HepG2 (cell line): ENCODE data around the gene RAPGEF2. TPM values are rescaled to one million over a fixed set of nuclear protein-coding genes. Genes with fewer than 3 reads are reported as not detected.

Experiments used
- ATAC-seq: fragments of 200-7000 bp; cut with Tn5 transposase; 3 replicates; pipeline ENCODE4 v1.9.1; 2020; ENCODE audit warnings: mild to moderate bottlenecking, moderate library complexity
- BruUV-seq: library from RNA; stranded (reverse); fragments of 400-500 nt; replicated peaks from 2 replicates; lab custom pipeline; 2021; lab: Mats Ljungman, UMichigan
- CTCF ChIA-PET: fragments of 300-600 bp; formaldehyde crosslinking; extraction: SDS; loops from one replicate; lab custom pipeline; 2021; ENCODE audit warnings: low total read pairs, inconsistent platforms, low intra/inter-chr PET ratio; lab: Yijun Ruan, JAX
- POLR2A ChIA-PET: fragments of 350-600 bp; sonication (Branson Sonifier 250); formaldehyde crosslinking; loops from one replicate; lab custom pipeline; 2020; ENCODE audit warnings: antibody characterized with exemption, inconsistent platforms; lab: Yijun Ruan, JAX
- DNase-seq: peaks from one replicate; pipeline ENCODE4 v3.0.0-alpha.2; 2015; ENCODE audit warnings: low spot score
- FAIRE-seq: peaks from 3 replicates; lab custom pipeline; 2011; peaks lifted over from hg19 to GRCh38; lab: Jason Lieb, UNC
- H2AFZ ChIP-seq: one replicate; pipeline ENCODE4 v1.6.1; 2011; ENCODE audit warnings: low read length, inconsistent platforms
- H3K27ac ChIP-seq: fragments of 300-600 bp; 3 replicates; pipeline ENCODE4 v1.8.0; 2011; ENCODE audit warnings: mixed run types, mild to moderate bottlenecking, mixed read lengths, low read length, inconsistent platforms; ENCODE audit not compliant: insufficient read depth; ENCODE audit errors: extremely low read length
- H3K27me3 ChIP-seq, 2 experiments: fragments of 200-600 bp in 1 of 2; 2 replicates in 1 of 2; 3 replicates in 1 of 2; pipeline versions ENCODE4 v1.6.0 to v1.8.0; 2011; ENCODE audit warnings: low read length in 2 of 2, mild to moderate bottlenecking in 2 of 2, moderate library complexity in 2 of 2, inconsistent platforms in 1 of 2; ENCODE audit not compliant: insufficient read depth in 2 of 2, control insufficient read depth in 1 of 2
- H3K36me3 ChIP-seq, 2 experiments: fragments of 200-600 bp in 1 of 2; replicated peaks in 1 of 2; 2 replicates in 1 of 2; 3 replicates in 1 of 2; pipeline versions ENCODE4 v1.5.1 to v1.8.0; 2011; ENCODE audit warnings: low read length in 2 of 2, inconsistent platforms in 1 of 2; ENCODE audit not compliant: insufficient read depth in 2 of 2, control insufficient read depth in 1 of 2
- H3K4me1 ChIP-seq: 2 replicates; pipeline ENCODE4 v1.5.1; 2012; ENCODE audit warnings: low read length, inconsistent platforms; ENCODE audit not compliant: insufficient read depth
- H3K4me2 ChIP-seq: 2 replicates; pipeline ENCODE4 v1.6.0; 2011; ENCODE audit warnings: low read depth, low read length, inconsistent platforms
- H3K4me3 ChIP-seq, 3 experiments: fragments of 200-600 bp in 1 of 3; sonication (generic), shearing (Covaris generic) in 1 of 3; replicated peaks in 1 of 3; 2 replicates each; pipeline ENCODE4 v1.5.1; 2011 to 2016; ENCODE audit warnings: low read length in 3 of 3, inconsistent platforms in 2 of 3, low read depth in 2 of 3, mild to moderate bottlenecking in 2 of 3, control low read depth in 1 of 3, mixed read lengths in 1 of 3; ENCODE audit not compliant: insufficient read depth in 1 of 3
- H3K79me2 ChIP-seq: one replicate; pipeline ENCODE4 v1.6.1; 2011; ENCODE audit warnings: low read length, inconsistent platforms; ENCODE audit not compliant: insufficient read depth
- H3K9ac ChIP-seq: 2 replicates; pipeline ENCODE4 v1.6.0; 2011; ENCODE audit warnings: mild to moderate bottlenecking, low read depth, low read length, inconsistent platforms; ENCODE audit not compliant: insufficient read depth
- H3K9me3 ChIP-seq: 2 replicates; pipeline ENCODE4 v1.5.1; 2012; ENCODE audit warnings: mild to moderate bottlenecking, low read length
- H4K20me1 ChIP-seq: 2 replicates; pipeline ENCODE4 v1.6.0; 2011; ENCODE audit warnings: inconsistent platforms, mild to moderate bottlenecking, low read length, moderate library complexity; ENCODE audit not compliant: insufficient read depth
- GTF2F1 ChIP-seq: fragments of 150-350 bp; IDR thresholded peaks from 2 replicates; pipeline ENCODE4 v1.6.1; 2014; ENCODE audit warnings: low read length
- MTF2 ChIP-seq: sonication (generic); formaldehyde crosslinking; IDR thresholded peaks from 2 replicates; pipeline ENCODE4 v1.5.0; 2020; ENCODE audit warnings: missing genetic modification reagents, borderline replicate concordance
- PCBP2 ChIP-seq: fragments of 200-400 bp; formaldehyde crosslinking; optimal IDR thresholded peaks from 2 replicates; pipeline ENCODE3; 2018; ENCODE audit warnings: low read length, low read depth; ENCODE audit not compliant: poor library complexity, severe bottlenecking
- RAD21 ChIP-seq: fragments of 450-650 bp; formaldehyde crosslinking; IDR thresholded peaks from 2 replicates; pipeline ENCODE4 v1.5.0; 2020; ENCODE audit warnings: mild to moderate bottlenecking
- ZNF124 ChIP-seq: sonication (generic); formaldehyde crosslinking; IDR thresholded peaks from 2 replicates; pipeline ENCODE4 v1.4.0; 2020; ENCODE audit warnings: missing genetic modification reagents
- ZNF3 ChIP-seq: IDR thresholded peaks from 2 replicates; pipeline ENCODE4 v1.7.0; 2017; ENCODE audit warnings: inconsistent platforms
- WGBS: methylation state at CpG from one replicate; pipeline ENCODE4 v1.1.6; 2017; ENCODE audit warnings: low lambda C conversion rate; 5-methylcytosine and 5-hydroxymethylcytosine counted together
- in situ Hi-C: cut with HindIII; loops from 2 replicates; pipeline ENCODE4 v1.10.0; 2017; ENCODE audit warnings: low pct_unique_long_range_greater_than_20kb; ENCODE audit not compliant: extremely low pct_ligation_motif_present
- intact Hi-C: fragments of 100-400 bp; cut with micrococcal nuclease; formaldehyde crosslinking; loops from one replicate; pipeline ENCODE4 v1.10.0; 2022; ENCODE audit not compliant: unreplicated experiment
- polyA plus RNA-seq, 8 experiments: library from polyadenylated mRNA; depleted of rRNA in 3 of 8; stranded (reverse) in 7 of 8; unstranded in 1 of 8; fragments of >200 nt; fragmentation: Illumina TruSeq in 4 of 8; extraction: Trizol in 4 of 8; gene quantifications; 2 replicates each; pipeline versions ENCODE4 v1.2.1 to v1.2.3, GENCODE V29; 2011 to 2016; ENCODE audit warnings: low read depth in 4 of 8, missing spikeins in 1 of 8, mixed read lengths in 1 of 8; ENCODE audit not compliant: insufficient read depth in 1 of 8
- total RNA-seq, 5 experiments: library from RNA; depleted of rRNA; stranded (reverse); fragments of >200 nt; fragmentation: Illumina TruSeq; extraction: Trizol; gene quantifications; 2 replicates each; pipeline ENCODE4 v1.2.3, GENCODE V29; 2016; ENCODE audit warnings: low read depth in 1 of 5
- TF ChIP-seq, protein P1 (sequence below): sonication (generic); formaldehyde crosslinking; conservative IDR thresholded peaks from 2 replicates; pipeline ENCODE4 v1.8.0; 2022; ENCODE audit warnings: missing genetic modification reagents
- TF ChIP-seq, protein P2 (sequence below): IDR thresholded peaks from 2 replicates; pipeline ENCODE4 v1.6.1; 2012; ENCODE audit warnings: low read depth, low read length, improper control_type of control experiment
- TF ChIP-seq, protein P3 (sequence below): sonication (generic); formaldehyde crosslinking; IDR thresholded peaks from 2 replicates; pipeline ENCODE4 v1.9.0; 2021; ENCODE audit warnings: missing genetic modification reagents, mild to moderate bottlenecking, borderline replicate concordance
- TF ChIP-seq, protein P4 (sequence below): sonication (generic); formaldehyde crosslinking; IDR thresholded peaks from 2 replicates; pipeline ENCODE4 v1.8.0; 2022; ENCODE audit warnings: missing genetic modification reagents, low read depth, mild to moderate bottlenecking, borderline replicate concordance

Gene RAPGEF2
- total and polyA plus RNA-seq, 2 of the 13 experiments (the other 11 are each of a cell fraction or from before 2014, with no cell fraction given) = 19.2 to 23.0 TPM

DNA sequence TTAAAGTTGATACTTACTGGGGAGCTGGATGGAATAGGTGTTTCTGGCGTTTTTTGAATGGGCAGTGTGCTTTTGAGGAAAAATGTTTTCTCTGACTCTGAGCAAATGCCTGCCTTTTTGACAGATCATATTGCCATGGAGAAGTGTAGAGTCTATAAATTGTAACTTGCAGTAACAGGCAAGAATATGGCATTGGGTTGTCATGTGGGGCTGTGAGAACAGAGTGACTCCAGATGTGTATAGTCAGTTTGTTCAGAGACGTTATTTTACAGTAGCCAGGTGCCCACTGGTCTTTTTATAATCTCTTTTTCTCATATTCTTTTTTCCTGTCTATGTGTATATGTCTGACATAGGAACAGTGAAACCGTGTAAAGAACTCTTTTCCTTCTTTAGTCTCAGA lies 40.8 kb downstream of the RAPGEF2 start:
- no peaks in the 10 kb centered on the region for H3K27me3 ChIP-seq
- H3K79me2 ChIP-seq = peaks cover 25% of the 10 kb centered on the region
- H3K27ac ChIP-seq = no peak overlapping the region
- no peak for FAIRE-seq
- no peak overlapping the region for H2AFZ ChIP-seq
- no peak overlapping the region for H3K4me3 ChIP-seq
- H3K9ac ChIP-seq = no peak overlapping the region
- in situ Hi-C loops = no loop called here
- BruUV-seq = no TSS peak
- no peak for ATAC-seq
- H4K20me1 ChIP-seq = no peaks in the 10 kb centered on the region; the same call in 1 of the 2 replicates
- DNase-seq = no peak
- TF ChIP-seq, protein P1, sequence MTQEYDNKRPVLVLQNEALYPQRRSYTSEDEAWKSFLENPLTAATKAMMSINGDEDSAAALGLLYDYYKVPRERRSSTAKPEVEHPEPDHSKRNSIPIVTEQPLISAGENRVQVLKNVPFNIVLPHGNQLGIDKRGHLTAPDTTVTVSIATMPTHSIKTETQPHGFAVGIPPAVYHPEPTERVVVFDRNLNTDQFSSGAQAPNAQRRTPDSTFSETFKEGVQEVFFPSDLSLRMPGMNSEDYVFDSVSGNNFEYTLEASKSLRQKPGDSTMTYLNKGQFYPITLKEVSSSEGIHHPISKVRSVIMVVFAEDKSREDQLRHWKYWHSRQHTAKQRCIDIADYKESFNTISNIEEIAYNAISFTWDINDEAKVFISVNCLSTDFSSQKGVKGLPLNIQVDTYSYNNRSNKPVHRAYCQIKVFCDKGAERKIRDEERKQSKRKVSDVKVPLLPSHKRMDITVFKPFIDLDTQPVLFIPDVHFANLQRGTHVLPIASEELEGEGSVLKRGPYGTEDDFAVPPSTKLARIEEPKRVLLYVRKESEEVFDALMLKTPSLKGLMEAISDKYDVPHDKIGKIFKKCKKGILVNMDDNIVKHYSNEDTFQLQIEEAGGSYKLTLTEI (CRISPR knock-in tag) = no peak
- 89% methylated on average over 3 of the region's 3 CpGs for WGBS
- POLR2A ChIA-PET = no interaction called here
- no peaks in the 10 kb centered on the region for H3K9me3 ChIP-seq
- H3K4me1 ChIP-seq = peaks cover 12% of the 10 kb centered on the region
- no peaks in the 10 kb centered on the region for H3K36me3 ChIP-seq
- CTCF ChIA-PET = no interaction called here
- no peak overlapping the region for H3K4me2 ChIP-seq
- intact Hi-C loops = no loop called here

DNA sequence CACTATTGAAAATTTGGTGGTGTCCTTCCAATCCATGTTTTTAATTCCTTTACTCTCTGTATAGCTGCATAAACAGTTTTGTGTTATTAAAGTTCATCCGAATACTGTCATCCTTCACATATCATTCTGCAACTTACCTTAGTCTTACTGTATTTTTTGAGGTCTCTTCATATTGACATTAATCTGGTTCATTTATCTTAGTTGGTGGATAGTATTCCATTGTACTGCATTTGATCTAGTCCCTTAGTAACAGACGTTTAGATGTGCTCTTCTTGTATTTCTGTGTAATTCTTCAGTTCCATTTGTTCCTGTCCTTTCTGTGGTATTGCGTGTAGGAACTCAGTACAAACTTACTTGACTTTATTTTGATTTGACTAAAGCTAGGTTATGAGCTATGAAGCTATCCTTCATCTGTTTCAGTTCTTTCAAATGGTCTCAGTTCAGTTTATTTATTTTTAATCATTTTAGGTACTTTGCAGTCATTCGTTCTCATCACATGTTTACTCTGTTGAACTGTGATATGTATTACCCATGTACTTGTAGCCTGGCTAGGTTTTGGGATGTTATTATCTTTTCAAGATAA lies 41.3 kb downstream of the RAPGEF2 start:
- Histone ChIP-seq H3K36me3 (no peaks in the 10 kb centered on the region), H3K4me2 (no peak overlapping the region), H3K9ac (no peak overlapping the region), H3K4me1 (peaks cover 12% of the 10 kb centered on the region), H3K4me3 (no peak overlapping the region), H3K27ac (no peak overlapping the region), H3K27me3 (no peaks in the 10 kb centered on the region), H3K9me3 (no peaks in the 10 kb centered on the region), H4K20me1 (no peaks in the 10 kb centered on the region; the same call in 1 of the 2 replicates), H2AFZ (no peak overlapping the region), H3K79me2 (peaks cover 22% of the 10 kb centered on the region)
- WGBS = 90% methylated on average over 4 of the region's 4 CpGs
- ChIA-PET CTCF (no interaction called here), POLR2A (no interaction called here)
- BruUV-seq = no TSS peak
- ATAC-seq (no peak), DNase-seq (no peak), FAIRE-seq (no peak)
- intact Hi-C loops = no loop called here
- in situ Hi-C loops = no loop called here
- TF ChIP-seq, protein P2, sequence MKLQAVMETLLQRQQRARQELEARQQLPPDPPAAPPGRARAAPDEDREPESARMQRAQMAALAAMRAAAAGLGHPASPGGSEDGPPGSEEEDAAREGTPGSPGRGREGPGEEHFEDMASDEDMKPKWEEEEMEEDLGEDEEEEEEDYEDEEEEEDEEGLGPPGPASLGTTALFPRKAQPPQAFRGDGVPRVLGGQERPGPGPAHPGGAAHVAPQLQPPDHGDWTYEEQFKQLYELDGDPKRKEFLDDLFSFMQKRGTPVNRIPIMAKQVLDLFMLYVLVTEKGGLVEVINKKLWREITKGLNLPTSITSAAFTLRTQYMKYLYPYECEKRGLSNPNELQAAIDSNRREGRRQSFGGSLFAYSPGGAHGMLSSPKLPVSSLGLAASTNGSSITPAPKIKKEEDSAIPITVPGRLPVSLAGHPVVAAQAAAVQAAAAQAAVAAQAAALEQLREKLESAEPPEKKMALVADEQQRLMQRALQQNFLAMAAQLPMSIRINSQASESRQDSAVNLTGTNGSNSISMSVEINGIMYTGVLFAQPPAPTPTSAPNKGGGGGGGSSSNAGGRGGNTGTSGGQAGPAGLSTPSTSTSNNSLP = no peak
- TF ChIP-seq, protein P3, sequence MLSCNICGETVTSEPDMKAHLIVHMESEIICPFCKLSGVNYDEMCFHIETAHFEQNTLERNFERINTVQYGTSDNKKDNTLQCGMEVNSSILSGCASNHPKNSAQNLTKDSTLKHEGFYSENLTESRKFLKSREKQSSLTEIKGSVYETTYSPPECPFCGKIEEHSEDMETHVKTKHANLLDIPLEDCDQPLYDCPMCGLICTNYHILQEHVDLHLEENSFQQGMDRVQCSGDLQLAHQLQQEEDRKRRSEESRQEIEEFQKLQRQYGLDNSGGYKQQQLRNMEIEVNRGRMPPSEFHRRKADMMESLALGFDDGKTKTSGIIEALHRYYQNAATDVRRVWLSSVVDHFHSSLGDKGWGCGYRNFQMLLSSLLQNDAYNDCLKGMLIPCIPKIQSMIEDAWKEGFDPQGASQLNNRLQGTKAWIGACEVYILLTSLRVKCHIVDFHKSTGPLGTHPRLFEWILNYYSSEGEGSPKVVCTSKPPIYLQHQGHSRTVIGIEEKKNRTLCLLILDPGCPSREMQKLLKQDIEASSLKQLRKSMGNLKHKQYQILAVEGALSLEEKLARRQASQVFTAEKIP (CRISPR knock-in tag) = no peak
- TF ChIP-seq ZNF3 (CRISPR knock-in tag) (no peak), ZNF124 (no peak), MTF2 (CRISPR knock-in tag) (no peak), RAD21 (CRISPR knock-in tag) (no peak), PCBP2 (no peak), GTF2F1 (no peak)
- TF ChIP-seq, protein P4, sequence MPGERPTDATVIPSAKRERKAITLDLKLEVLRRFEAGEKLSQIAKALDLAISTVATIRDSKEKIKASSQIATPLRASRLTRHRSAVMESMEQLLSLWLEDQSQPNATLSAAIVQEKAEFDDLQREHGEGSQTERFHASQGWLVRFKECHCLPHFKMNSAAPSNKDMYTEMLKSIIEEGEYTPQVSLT (CRISPR knock-in tag) = no peak
